Aorta (tissue), 5 donors: Measurements from ENCODE around the gene DTL. TPM values are rescaled to one million over a fixed set of nuclear protein-coding genes. Genes with fewer than 3 reads are reported as not detected.
A peak's percentile ranks its signal among the peaks of the same experiment; 100 is the strongest.

Source experiments
- ATAC-seq: fragments of 200-7000 bp; cut with Tn5 transposase; one replicate; pipeline ENCODE4 v1.9.1; 2022; ENCODE audit warnings: moderate library complexity; ENCODE audit not compliant: low FRiP score
- DNase-seq, 2 donors: peaks; one replicate each; pipeline ENCODE4 v3.0.0-alpha.2; 2020
- H3K27ac ChIP-seq, 2 donors: one replicate each; pipeline ENCODE4 v1.5.1; 2013; ENCODE audit warnings: low read length in 2 of 2, mild to moderate bottlenecking in 2 of 2, moderate library complexity in 2 of 2, control low read depth in 1 of 2, inconsistent platforms in 1 of 2, low read depth in 1 of 2
- H3K27me3 ChIP-seq, 2 donors: one replicate each; pipeline ENCODE4 v1.6.1; 2013; ENCODE audit warnings: control low read depth in 1 of 2, low read length in 1 of 2, mild to moderate bottlenecking in 1 of 2, moderate library complexity in 1 of 2; ENCODE audit not compliant: insufficient read depth in 2 of 2, control insufficient read depth in 1 of 2
- H3K36me3 ChIP-seq, 2 donors: one replicate each; pipeline ENCODE4 v1.6.1; 2013; ENCODE audit warnings: control low read depth in 1 of 2, low read length in 1 of 2, mild to moderate bottlenecking in 1 of 2; ENCODE audit not compliant: insufficient read depth in 2 of 2, control insufficient read depth in 1 of 2
- H3K4me1 ChIP-seq, 2 donors: one replicate each; pipeline ENCODE4 v1.6.1; 2013; ENCODE audit warnings: low read length in 2 of 2, control low read depth in 1 of 2, mild to moderate bottlenecking in 1 of 2, moderate library complexity in 1 of 2; ENCODE audit not compliant: insufficient read depth in 2 of 2, control insufficient read depth in 1 of 2
- H3K4me3 ChIP-seq, 2 donors: one replicate each; pipeline ENCODE4 v1.5.1; 2013; ENCODE audit warnings: low read length in 2 of 2, control low read depth in 1 of 2, mild to moderate bottlenecking in 1 of 2
- H3K9me3 ChIP-seq: one replicate; pipeline ENCODE4 v1.6.1; 2013; ENCODE audit warnings: mild to moderate bottlenecking, low read length; ENCODE audit not compliant: control insufficient read depth
- WGBS, 2 donors: extraction: QIAGEN DNeasy Blood & Tissue Kit; methylation state at CpG; one replicate each; pipeline ENCODE4 v1.1.7; 2013; 5-methylcytosine and 5-hydroxymethylcytosine counted together
- intact Hi-C, 2 donors: fragments of 100-400 bp; cut with DNase I; formaldehyde crosslinking; loops; one replicate each; pipeline versions ENCODE4 v1.14.2 to v1.15.0; 2022
- polyA plus RNA-seq, 2 donors: library from polyadenylated mRNA; stranded (reverse); fragments of 200-250 nt; gene quantifications; one replicate each; pipeline ENCODE4 v1.2.3, GENCODE V29; 2013
- total RNA-seq, 2 donors: library from RNA; stranded (reverse); fragmentation: NEBNext Ultra II Directional; extraction: Animal tissue kit (Norgen Biotek cat#: 25700); gene quantifications; one replicate each; pipeline ENCODE4 v1.2.1, GENCODE V29; 2021
- donor health status: healthy with polysubstance abuse.
- donor health status: Bipolar disorder and iron deficiency.
- donor health status: DM: no; HTN: no; CAD: no.
- donor health status: DM: no; HTN: no; CAD: no.
- donor health status: DM: yes; HTN: yes; CAD: no.

The DTL gene
- total and polyA plus RNA-seq, 4 donors = 0.10 to 1.3 (median 1.2) TPM; not detected in 1

DNA sequence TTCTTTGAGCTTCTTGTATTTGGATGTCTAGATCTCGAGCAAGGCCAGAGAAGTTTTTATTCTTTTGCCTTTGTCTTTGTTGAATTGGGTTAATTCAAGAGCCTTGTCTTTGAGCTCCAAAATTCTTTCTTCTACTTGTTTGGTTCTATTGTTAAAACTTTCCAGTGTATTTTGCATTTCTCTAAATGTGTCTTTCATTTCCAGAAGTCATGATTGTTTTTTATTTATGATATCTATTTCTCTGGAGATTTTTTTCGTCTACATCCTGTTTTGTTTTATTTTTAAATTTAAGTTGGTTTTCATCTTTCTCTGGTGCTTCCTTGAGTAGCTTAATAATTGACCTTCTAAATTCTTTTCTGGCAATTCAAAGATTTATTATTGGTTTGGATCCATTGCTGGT is 61.8 kb downstream of the DTL start:
- 93 to 97% methylated on average over 2 of the region's 2 CpGs for WGBS, 2 donors
- ATAC-seq = no peak
- H3K4me1 ChIP-seq = no peaks in the 10 kb centered on the region

DNA sequence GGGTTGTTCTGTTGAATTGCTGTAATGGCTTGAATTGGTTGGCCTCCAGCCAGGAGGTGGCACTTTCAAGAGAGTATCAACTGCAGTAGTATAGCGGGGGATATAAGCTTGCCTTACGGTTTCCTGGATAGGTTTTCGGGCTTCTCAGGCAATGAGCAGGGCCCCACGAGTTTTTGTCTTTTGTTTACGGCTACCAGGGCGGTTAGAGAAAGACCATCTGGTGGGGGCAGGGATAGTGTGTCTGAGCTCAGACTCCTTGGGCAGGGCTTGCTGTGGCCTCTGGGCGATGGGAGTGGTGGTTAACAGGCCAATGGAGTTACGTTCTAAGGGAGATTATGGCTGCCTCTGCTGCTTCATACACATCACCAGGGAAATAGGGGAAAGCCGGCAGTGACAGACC is 62.8 kb downstream of the DTL start:
- intact Hi-C loops = no loop called here
- no peak overlapping the region for H3K4me3 ChIP-seq
- no peak for DNase-seq
- no peak overlapping the region for H3K27ac ChIP-seq
- H3K27me3 ChIP-seq = peaks cover 0 to 2% of the 10 kb centered on the region in 2 donors
- ATAC-seq = no peak
- no peaks in the 10 kb centered on the region for H3K4me1 ChIP-seq
- WGBS, 2 donors = 93 to 97% methylated on average over 9 of the region's 9 CpGs
- H3K36me3 ChIP-seq = no peaks in the 10 kb centered on the region
- no peaks in the 10 kb centered on the region for H3K9me3 ChIP-seq

More for the DNA sequence above, 61.8 kb downstream of the DTL start:
- no peak overlapping the region for H3K4me3 ChIP-seq
- H3K36me3 ChIP-seq = no peaks in the 10 kb centered on the region
- no peak for DNase-seq
- peaks cover 0 to 2% of the 10 kb centered on the region in 2 donors for H3K27me3 ChIP-seq
- no peaks in the 10 kb centered on the region for H3K9me3 ChIP-seq
- intact Hi-C loops = no loop called here
- H3K27ac ChIP-seq = no peak overlapping the region

DNA sequence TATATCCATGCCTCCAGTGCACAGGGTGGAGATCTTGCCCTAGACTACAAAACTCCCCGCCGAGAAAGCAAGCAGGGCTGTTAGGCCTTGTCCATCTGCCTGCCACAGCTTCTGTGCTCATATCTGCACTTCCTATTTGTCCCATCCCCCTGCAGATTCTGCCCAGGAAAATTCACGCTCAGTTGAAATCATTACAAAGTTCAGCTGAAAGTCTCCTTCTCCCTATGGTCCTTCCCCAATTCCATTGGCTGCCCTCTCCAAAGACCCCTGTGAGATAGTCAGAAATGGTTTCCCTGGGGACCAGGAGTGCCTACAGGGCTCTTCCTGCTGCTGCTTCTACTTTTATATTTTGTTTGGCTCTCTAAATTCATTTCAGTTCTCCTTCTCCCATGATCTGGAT is 63.2 kb downstream of the DTL start:
- ATAC-seq = no peak

DNA sequence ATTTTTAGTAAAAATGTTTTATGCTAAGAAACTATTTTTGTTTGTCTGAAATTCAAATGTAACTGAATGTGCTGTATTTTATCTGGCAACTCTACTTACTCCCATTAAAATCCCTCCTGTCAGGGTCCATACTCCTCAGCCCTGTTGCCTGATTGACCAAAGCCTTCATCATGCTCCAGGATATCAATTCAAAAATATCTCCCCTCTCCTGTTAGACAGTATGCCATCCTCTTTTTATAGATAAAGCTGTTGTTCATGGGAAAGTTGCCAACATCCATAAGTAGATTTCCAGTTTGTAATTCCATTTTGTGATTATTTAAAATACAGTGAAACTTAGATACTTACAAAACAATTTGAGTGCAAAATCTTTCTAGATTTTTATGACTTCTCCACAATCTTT is 65.7 kb downstream of the DTL start:
- Histone ChIP-seq H3K4me1 (peaks cover 2 to 3% of the 10 kb centered on the region in 2 donors), H3K36me3 (no peaks in the 10 kb centered on the region)
- intact Hi-C loops = no loop called here

More for the DNA sequence above, 63.2 kb downstream of the DTL start:
- Histone ChIP-seq H3K4me1 (no peaks in the 10 kb centered on the region), H3K27ac (no peak overlapping the region), H3K4me3 (no peak overlapping the region), H3K36me3 (no peaks in the 10 kb centered on the region), H3K27me3 (peaks cover 0 to 2% of the 10 kb centered on the region in 2 donors), H3K9me3 (no peaks in the 10 kb centered on the region)
- DNase-seq = no peak
- intact Hi-C loops = no loop called here
- 95 to 97% methylated on average over 3 of the region's 3 CpGs for WGBS, 2 donors

GRCh38 chr1:212101735-212102134 is 66.2 kb downstream of the DTL start:
- Histone ChIP-seq H3K27ac (no peak overlapping the region), H3K27me3 (peaks cover 0 to 2% of the 10 kb centered on the region in 2 donors), H3K4me3 (no peak overlapping the region), H3K4me1 (peaks cover 2 to 3% of the 10 kb centered on the region in 2 donors), H3K9me3 (no peaks in the 10 kb centered on the region), H3K36me3 (no peaks in the 10 kb centered on the region)
- ATAC-seq (no peak), DNase-seq (no peak)
- intact Hi-C loops = no loop called here
- 92 to 96% methylated on average over 2 of the region's 2 CpGs for WGBS, 2 donors

More for the DNA sequence above, 65.7 kb downstream of the DTL start:
- no peak overlapping the region for H3K4me3 ChIP-seq
- no peaks in the 10 kb centered on the region for H3K9me3 ChIP-seq
- no peak for DNase-seq
- no peak overlapping the region for H3K27ac ChIP-seq
- H3K27me3 ChIP-seq = peaks cover 0 to 2% of the 10 kb centered on the region in 2 donors
- no peak for ATAC-seq

DNA sequence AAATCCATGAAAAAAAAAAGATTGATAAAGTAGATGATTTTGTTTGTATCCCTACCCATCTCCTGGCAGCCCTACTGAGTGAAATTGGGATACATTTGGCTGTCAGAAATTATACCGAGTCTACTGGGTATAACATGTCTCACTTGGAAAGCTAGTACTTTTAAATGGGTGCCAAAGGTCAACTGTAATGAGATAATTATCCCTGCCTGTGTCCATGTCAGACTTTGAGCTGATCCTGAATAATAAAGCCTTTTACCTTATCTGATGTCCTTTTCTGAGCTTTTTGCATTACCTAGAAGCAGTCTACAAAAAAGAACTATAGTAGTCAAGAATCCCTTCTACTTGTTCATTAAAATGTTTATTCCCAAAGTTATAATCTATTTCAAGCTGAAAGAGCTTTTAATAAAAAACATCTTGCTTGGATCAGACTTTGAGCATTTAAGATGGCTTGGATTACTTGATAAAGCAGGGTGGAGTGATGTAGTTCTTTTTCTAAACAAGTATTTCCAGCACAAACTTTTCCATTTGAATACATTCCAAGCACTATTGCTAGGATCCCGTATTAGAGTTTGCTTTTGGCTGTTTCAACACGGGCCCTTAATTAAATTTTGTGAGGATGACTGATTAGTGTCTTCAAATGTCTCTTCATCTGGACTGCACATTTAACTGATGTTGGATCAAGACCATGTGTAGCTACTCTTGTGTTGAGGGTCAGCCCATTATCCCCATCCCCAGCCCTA is 69.2 kb downstream of the DTL start:
- H3K27ac ChIP-seq = no peak overlapping the region
- intact Hi-C loops = no loop called here
- DNase-seq = no peak
- no peaks in the 10 kb centered on the region for H3K36me3 ChIP-seq
- peaks cover 0 to 2% of the 10 kb centered on the region in 2 donors for H3K27me3 ChIP-seq
- H3K9me3 ChIP-seq = no peaks in the 10 kb centered on the region
- H3K4me3 ChIP-seq = no peak overlapping the region
- WGBS, 2 donors = 24 to 25% methylated on average over 3 of the region's 3 CpGs
- ATAC-seq = peak; percentile 57
- peaks cover 2 to 3% of the 10 kb centered on the region in 2 donors for H3K4me1 ChIP-seq

DNA sequence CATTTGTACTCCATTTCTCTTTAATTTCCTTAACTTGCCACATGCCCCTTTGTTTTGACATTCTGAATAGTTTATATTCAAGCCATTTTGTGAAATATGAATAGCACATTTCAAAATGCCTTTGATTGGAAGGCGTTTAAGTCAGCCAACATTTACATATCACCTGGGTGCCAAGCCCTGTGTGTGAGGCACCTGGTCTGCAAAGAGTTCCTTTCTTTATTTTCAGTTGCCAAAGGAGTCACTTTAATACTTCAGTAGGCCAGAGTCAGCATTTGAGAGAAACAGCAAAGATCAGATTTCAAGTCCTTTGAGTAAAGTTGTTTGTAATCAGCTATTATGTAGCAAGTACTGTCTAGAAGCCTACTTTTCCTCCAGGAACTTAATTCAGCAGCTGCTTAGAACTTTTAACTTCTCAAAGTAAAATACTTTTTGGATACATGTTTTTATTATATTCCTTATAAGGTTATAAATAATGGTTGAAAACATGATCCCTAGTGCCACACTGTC is 70.8 kb downstream of the DTL start:
- Histone ChIP-seq H3K4me3 (no peak overlapping the region), H3K4me1 (peaks cover 2 to 3% of the 10 kb centered on the region in 2 donors), H3K27ac (no peak overlapping the region), H3K36me3 (no peaks in the 10 kb centered on the region), H3K27me3 (no peaks in the 10 kb centered on the region), H3K9me3 (no peaks in the 10 kb centered on the region)
- 71 to 73% methylated on average over 1 of the region's 1 CpG for WGBS, 2 donors
- intact Hi-C loops = no loop called here
- DNase-seq = no peak
- no peak for ATAC-seq

DNA sequence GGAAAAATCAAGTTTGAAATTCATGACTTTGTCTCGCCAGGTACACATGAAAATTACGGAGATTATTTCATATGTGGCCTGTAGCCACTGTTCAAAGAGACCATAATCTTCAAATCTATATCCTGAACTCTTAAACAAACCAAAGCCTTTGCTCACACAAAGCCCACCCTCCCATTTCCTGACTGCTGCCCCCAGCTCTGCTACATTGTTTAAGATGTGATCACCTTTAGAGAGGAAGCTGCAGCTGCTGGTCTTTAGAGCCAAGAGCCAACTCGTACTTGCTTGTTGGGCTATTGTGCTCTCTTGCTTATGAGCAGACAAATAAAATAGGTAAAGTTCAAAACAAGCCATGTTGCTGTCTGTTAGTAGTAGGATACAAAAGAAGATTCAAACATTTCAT is 71.9 kb downstream of the DTL start:
- WGBS, 2 donors = 94% methylated on average over 3 of the region's 3 CpGs
- intact Hi-C loops = no loop called here
- DNase-seq = no peak

GRCh38 chr1:212108187-212108586 is 72.6 kb downstream of the DTL start:
- Histone ChIP-seq H3K36me3 (no peaks in the 10 kb centered on the region), H3K27me3 (no peaks in the 10 kb centered on the region), H3K4me1 (peaks cover 2 to 3% of the 10 kb centered on the region in 2 donors), H3K4me3 (no peak overlapping the region), H3K27ac (no peak overlapping the region), H3K9me3 (no peaks in the 10 kb centered on the region)
- intact Hi-C loops = no loop called here
- DNase-seq (no peak), ATAC-seq (no peak)
- 96 to 100% methylated on average over 1 of the region's 1 CpG for WGBS, 2 donors

More for the DNA sequence above, 71.9 kb downstream of the DTL start:
- Histone ChIP-seq H3K27me3 (no peaks in the 10 kb centered on the region), H3K4me1 (peaks cover 2 to 3% of the 10 kb centered on the region in 2 donors), H3K9me3 (no peaks in the 10 kb centered on the region), H3K4me3 (no peak overlapping the region), H3K36me3 (no peaks in the 10 kb centered on the region), H3K27ac (no peak overlapping the region)
- no peak for ATAC-seq
